LNCAP (cell line): ENCODE measurements around the gene C9orf43.

Source experiments
- TF ChIP-seq, protein P1 (sequence below): fragments of 450-650 bp; IDR thresholded peaks from 2 replicates; pipeline ENCODE4 v1.5.1; 2017; ENCODE audit warnings: mild to moderate bottlenecking

The C9orf43 gene

DNA sequence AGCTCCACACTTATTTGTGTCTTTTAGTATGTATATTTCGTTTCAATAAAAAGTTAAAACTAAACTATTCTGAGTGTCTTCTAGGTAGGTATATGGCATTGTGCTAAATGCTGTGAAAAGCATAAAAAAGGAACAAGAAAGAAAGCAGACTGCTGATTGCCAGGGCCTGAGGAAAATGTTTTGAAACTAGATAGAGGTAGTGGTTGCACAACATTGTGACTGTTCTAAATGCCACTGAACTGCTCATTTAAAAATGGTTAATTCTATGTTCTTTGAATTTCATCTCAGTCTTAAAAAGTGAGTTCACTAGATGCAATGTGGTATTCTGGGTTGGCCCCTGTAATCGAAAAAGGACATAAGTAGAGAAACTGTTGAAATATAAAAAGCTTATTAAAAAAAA, 6.9 kb upstream of the C9orf43 start:
- TF ChIP-seq, protein P1, sequence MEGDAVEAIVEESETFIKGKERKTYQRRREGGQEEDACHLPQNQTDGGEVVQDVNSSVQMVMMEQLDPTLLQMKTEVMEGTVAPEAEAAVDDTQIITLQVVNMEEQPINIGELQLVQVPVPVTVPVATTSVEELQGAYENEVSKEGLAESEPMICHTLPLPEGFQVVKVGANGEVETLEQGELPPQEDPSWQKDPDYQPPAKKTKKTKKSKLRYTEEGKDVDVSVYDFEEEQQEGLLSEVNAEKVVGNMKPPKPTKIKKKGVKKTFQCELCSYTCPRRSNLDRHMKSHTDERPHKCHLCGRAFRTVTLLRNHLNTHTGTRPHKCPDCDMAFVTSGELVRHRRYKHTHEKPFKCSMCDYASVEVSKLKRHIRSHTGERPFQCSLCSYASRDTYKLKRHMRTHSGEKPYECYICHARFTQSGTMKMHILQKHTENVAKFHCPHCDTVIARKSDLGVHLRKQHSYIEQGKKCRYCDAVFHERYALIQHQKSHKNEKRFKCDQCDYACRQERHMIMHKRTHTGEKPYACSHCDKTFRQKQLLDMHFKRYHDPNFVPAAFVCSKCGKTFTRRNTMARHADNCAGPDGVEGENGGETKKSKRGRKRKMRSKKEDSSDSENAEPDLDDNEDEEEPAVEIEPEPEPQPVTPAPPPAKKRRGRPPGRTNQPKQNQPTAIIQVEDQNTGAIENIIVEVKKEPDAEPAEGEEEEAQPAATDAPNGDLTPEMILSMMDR, result no peak

DNA sequence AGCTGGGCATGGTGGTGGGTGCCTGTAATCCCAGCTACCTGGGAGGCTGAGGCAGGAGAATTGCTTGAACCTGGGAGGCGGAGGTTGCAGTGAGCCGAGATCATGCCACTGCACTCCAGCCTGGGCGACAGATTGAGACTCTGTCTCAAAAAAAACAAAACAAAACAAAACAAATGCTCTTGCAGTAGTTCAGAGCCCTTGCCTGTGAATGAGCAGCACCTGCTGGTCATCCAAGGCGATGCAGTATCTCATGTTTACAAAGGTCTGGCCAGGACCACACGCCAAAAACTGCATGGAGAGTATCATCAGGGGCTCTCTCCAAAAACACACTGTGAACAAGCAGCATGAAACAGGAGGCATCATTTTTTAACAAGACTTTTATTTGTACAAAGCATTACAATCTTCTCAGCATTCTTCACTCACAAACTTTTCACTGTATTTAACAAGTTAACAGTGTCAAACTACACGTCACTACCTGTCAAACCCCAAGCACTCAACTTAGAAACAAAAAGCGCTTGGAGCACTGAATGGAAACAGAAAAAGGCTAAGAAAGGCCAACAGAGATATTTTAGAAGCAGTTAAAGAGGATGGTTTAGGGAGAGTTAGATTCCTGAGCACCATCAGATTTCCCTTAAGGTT, 3.6 kb upstream of the C9orf43 start:
- TF ChIP-seq, protein P1, result peak; percentile 91

DNA sequence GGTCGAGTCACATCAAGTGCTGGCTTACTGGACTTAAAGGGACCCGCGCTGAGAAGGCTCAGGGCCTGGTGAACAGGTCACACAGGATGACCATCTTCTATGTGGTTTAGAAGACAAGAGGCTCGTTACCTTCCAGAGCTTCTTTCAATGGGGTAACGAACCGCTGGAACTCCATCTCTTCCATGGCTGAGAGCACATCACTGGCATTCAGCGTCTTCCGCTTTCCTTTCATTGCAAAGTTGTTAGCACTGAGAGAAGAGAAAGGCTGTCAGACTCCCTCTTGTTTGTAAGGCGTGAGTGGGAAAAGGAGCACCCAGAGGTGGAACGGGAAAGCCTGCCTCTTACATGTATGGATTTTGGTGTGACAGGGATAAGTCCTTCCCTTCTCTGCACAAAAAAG, 1.1 kb upstream of the C9orf43 start:
- TF ChIP-seq, protein P1, result no peak

DNA sequence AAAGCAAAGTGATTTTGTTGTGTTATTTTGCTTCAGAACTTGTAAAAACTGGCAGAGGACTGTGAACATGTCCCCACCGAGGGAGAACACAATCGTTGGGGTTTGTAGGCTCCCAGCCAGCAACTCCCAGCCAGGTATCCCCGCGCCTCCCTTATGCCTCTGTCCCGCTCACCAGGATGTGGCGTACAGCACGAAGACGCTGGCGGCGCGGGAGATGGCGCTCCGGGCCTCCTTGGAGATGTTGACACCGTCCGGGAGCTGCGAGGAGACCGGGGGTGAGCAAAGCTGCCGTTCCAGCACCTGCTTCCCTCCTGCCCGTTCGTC, 702 bp upstream of the C9orf43 start:
- TF ChIP-seq, protein P1, result no peak

DNA sequence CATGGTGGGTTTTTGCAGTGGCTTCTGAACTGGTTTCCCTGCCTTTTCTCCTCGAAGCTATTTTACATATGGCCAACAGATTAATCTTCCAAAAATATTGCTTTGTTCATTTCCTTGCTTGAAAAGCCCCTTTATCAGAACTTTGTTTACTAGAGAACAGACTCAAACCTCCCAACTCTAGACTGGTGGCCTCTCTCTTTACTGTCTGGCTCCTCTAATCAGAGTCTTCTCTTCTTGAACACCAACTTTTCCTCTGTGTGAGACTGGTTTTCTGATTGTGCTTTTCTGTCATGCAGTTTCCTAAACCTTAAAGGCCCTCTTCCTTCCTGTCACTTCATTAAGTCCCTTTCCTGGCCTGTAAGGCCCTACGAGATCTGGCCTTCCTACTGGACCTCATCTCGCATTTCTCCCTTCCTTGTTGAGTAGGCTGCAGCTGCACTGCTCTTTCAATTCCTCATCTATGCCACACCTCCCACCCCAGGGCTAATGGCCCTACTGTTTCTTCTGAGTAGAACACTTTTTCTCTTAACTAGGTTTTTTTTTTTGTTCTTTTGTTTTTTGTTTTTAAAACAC, 5.7 kb downstream of the C9orf43 start:
- TF ChIP-seq, protein P1, result no peak

DNA sequence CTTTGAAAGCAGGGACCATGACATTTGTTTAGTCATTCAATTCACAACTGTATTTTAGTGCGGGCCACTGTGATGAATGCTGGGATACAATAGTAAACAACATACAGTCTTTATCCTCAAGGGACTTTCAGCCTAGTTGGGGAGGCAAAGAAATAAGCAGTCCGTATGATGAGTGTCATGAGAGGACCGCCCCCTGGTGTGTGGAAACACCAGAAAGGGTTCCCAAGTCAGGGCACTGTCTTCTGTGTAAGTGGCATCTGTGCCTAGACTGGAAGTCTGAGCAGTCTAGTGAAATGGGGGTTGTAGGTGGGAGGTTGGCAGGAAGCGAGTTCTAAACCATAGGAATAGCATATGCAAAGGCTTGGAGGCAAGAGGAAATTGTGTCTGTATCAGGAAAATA, 6.8 kb downstream of the C9orf43 start:
- TF ChIP-seq, protein P1, result no peak

DNA sequence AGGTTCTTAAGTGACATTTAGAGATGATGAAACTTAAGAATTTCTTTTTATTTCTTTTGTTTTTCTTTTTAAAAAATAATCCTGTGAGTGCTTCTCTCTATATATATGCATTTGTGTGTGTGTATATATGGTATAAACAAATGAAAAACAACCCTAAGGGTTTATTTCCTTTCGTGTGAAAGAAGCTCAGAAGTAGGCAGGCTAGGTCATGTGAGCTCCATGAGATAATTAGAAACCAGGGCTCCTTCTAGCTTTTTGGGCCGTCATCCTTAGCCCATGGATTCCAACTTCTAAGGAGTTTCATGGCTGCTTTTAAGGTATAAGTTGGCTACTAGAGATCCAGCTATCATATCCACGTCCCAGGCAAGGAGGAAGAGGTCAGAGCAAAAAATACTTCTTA, 11.2 kb downstream of the C9orf43 start:
- TF ChIP-seq, protein P1, result no peak

DNA sequence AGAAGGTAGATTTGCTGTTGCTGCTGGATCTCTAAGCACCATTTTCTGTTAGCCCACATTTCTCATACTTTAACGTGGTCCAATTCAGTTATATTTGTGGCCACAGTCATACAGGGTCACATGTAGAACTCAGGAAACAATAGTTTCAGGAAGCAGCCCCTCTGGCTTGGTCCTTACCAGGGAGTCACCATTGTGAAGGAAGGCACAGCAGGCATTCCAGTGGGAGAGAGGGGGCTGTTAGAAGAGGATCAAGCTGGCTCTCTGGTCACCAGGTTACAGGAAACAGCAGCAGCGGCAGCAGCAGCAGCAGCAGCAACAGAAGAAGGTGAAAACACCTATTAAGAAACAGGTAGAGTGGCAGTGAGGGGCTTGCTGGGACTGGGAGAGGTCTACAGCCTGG, 14.5 kb downstream of the C9orf43 start:
- TF ChIP-seq, protein P1, result no peak
